Measurements from ENCODE around the gene P2RX7.

P2RX7 gene

GRCh38 chr12:121212875-121213274, 80.2 kb downstream of the P2RX7 start:
- no peak for DNase-seq (ENCODE audit: low read depth)
- no peak overlapping the region for H3K4me3 ChIP-seq (ENCODE audit: low read depth, low read length)
- TF ChIP-seq CTCF (IDR thresholded peaks at IDR 0.05; ENCODE audit: control insufficient read depth, extremely low read depth, insufficient read depth): no peak

GRCh38 chr12:121214166-121214777, 81.6 kb downstream of the P2RX7 start:
- DNase-seq (ENCODE audit: low read depth): no peak
- no peak for TF ChIP-seq CTCF (IDR thresholded peaks at IDR 0.05; ENCODE audit: control insufficient read depth, extremely low read depth, insufficient read depth)
- no peak overlapping the region for H3K4me3 ChIP-seq (ENCODE audit: low read depth, low read length)

GRCh38 chr12:121214855-121215745, 82.4 kb downstream of the P2RX7 start:
- peak; percentile 74 for DNase-seq (ENCODE audit: low read depth)
- no peak overlapping the region for H3K4me3 ChIP-seq (ENCODE audit: low read depth, low read length)
- no peak for TF ChIP-seq CTCF (IDR thresholded peaks at IDR 0.05; ENCODE audit: control insufficient read depth, extremely low read depth, insufficient read depth)

- TF ChIP-seq CTCF (IDR thresholded peaks at IDR 0.05; ENCODE audit: control insufficient read depth, extremely low read depth, insufficient read depth): no peak
- no peak overlapping the region for H3K4me3 ChIP-seq (ENCODE audit: low read depth, low read length)
- no peak for DNase-seq (ENCODE audit: low read depth)
Measured at GRCh38 chr12:121216102-121216501, 83.4 kb downstream of the P2RX7 start.

- TF ChIP-seq CTCF (IDR thresholded peaks at IDR 0.05; ENCODE audit: control insufficient read depth, extremely low read depth, insufficient read depth): no peak
- DNase-seq (ENCODE audit: low read depth): no peak
- H3K4me3 ChIP-seq (ENCODE audit: low read depth, low read length): no peak overlapping the region
Measured at GRCh38 chr12:121217063-121217462, 84.4 kb downstream of the P2RX7 start.

- no peak for DNase-seq (ENCODE audit: low read depth)
- no peak for TF ChIP-seq CTCF (IDR thresholded peaks at IDR 0.05; ENCODE audit: control insufficient read depth, extremely low read depth, insufficient read depth)
Measured at GRCh38 chr12:121217761-121218160, 85.1 kb downstream of the P2RX7 start.

More at GRCh38 chr12:121217761-121218160, 85.1 kb downstream of the P2RX7 start:
- no peak overlapping the region for H3K4me3 ChIP-seq (ENCODE audit: low read depth, low read length)
